ENCODE results near the gene FAM117B.

Gene FAM117B

GRCh38 chr2:202814226-202814625 lies 179.5 kb downstream of the FAM117B start:
- no peak for DNase-seq (ENCODE audit: low read depth in 2 of 2)

- no peak for DNase-seq (ENCODE audit: low read depth in 2 of 2)
Measured at GRCh38 chr2:202815548-202816360, 181.0 kb downstream of the FAM117B start.

DNA sequence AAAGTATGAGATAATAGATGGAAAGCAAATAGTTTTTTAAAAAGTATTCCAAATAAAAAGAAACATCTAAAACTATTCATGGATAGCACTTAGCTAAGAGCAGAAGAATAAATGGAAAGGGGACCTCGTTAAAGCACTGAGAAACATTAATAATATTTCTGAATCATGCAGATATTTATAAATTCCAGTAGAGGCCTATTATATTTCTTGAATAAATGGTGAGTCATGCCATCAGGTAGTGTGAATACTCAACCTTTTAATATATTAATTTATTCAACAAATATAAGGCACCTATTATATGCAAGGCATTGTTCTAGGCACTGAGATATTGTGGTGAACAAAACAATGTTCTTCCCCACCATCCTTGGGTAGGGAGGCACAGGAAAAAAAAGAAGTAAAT lies 183.0 kb downstream of the FAM117B start:
- no peak for DNase-seq (ENCODE audit: low read depth in 2 of 2)

- no peak for DNase-seq (ENCODE audit: low read depth in 2 of 2)
Measured at GRCh38 chr2:202818321-202818720, 183.6 kb downstream of the FAM117B start.

All from activated CD4-positive, alpha-beta T cell treated with anti-CD3 and anti-CD28 coated beads for 24 hours (primary cell).